WTC11 (cell line): ENCODE results near the gene GRWD1. TPM values are rescaled to one million over a fixed set of nuclear protein-coding genes. Genes with fewer than 3 reads are reported as not detected.

Experiments
- CBFB ChIP-seq: sonication (generic); formaldehyde crosslinking; IDR thresholded peaks from 2 replicates; pipeline ENCODE4 v1.8.1; 2022; ENCODE audit warnings: mild to moderate bottlenecking, low read depth, missing genetic modification reagents
- CDX4 ChIP-seq: fragments of 250-450 bp; sonication (Bioruptor Pico); IDR thresholded peaks from 2 replicates; pipeline ENCODE4 v1.9.0; 2021; ENCODE audit warnings: moderate library complexity, mild to moderate bottlenecking, inconsistent platforms, borderline replicate concordance
- ELF4 ChIP-seq: sonication (generic); formaldehyde crosslinking; IDR thresholded peaks from 2 replicates; pipeline ENCODE4 v1.8.1; 2022; ENCODE audit warnings: low read depth, mild to moderate bottlenecking, moderate library complexity, missing genetic modification reagents
- ETV6 ChIP-seq: sonication (generic); formaldehyde crosslinking; IDR thresholded peaks from 2 replicates; pipeline ENCODE4 v1.8.1; 2022; ENCODE audit warnings: mild to moderate bottlenecking, missing genetic modification reagents
- FOXK1 ChIP-seq: sonication (generic); formaldehyde crosslinking; IDR thresholded peaks from 2 replicates; pipeline ENCODE4 v1.8.0; 2022; ENCODE audit warnings: mild to moderate bottlenecking, moderate library complexity, missing genetic modification reagents
- FOXP1 ChIP-seq: sonication (generic); formaldehyde crosslinking; IDR thresholded peaks from 2 replicates; pipeline ENCODE4 v1.8.0; 2022; ENCODE audit warnings: missing genetic modification reagents, mild to moderate bottlenecking, moderate library complexity, borderline replicate concordance
- GRHL2 ChIP-seq: fragments of 250-450 bp; sonication (Bioruptor Pico); IDR thresholded peaks from 2 replicates; pipeline ENCODE4 v1.8.0; 2022; ENCODE audit warnings: mild to moderate bottlenecking, moderate library complexity; ENCODE audit not compliant: insufficient replicate concordance, severe bottlenecking
- HMGXB4 ChIP-seq: sonication (generic); formaldehyde crosslinking; IDR thresholded peaks from 2 replicates; pipeline ENCODE4 v1.8.1; 2023; ENCODE audit warnings: mild to moderate bottlenecking, moderate library complexity, missing genetic modification reagents
- IRF2 ChIP-seq: sonication (generic); formaldehyde crosslinking; IDR thresholded peaks from 2 replicates; pipeline ENCODE4 v1.8.0; 2022; ENCODE audit warnings: low read depth, missing genetic modification reagents, borderline replicate concordance
- MAX ChIP-seq: sonication (generic); formaldehyde crosslinking; IDR thresholded peaks from 2 replicates; pipeline ENCODE4 v1.8.0; 2022; ENCODE audit warnings: mild to moderate bottlenecking, missing genetic modification reagents
- NFATC4 ChIP-seq: fragments of 250-450 bp; sonication (Bioruptor Pico); IDR thresholded peaks from 2 replicates; pipeline ENCODE4 v1.9.0; 2021; ENCODE audit warnings: mild to moderate bottlenecking
- NR1H2 ChIP-seq: sonication (generic); formaldehyde crosslinking; IDR thresholded peaks from 2 replicates; pipeline ENCODE4 v1.9.0; 2021; ENCODE audit warnings: mild to moderate bottlenecking, moderate library complexity, missing genetic modification reagents
- PRDM15 ChIP-seq: sonication (generic); formaldehyde crosslinking; IDR thresholded peaks from 2 replicates; pipeline ENCODE4 v1.8.0; 2022; ENCODE audit warnings: missing genetic modification reagents
- SMAD3 ChIP-seq: sonication (generic); formaldehyde crosslinking; IDR thresholded peaks from 2 replicates; pipeline ENCODE4 v1.8.0; 2022; ENCODE audit warnings: missing genetic modification reagents, mild to moderate bottlenecking, borderline replicate concordance
- SOX15 ChIP-seq: fragments of 250-450 bp; sonication (Bioruptor Pico); IDR thresholded peaks from 2 replicates; pipeline ENCODE4 v1.9.0; 2021; ENCODE audit warnings: mild to moderate bottlenecking
- TEAD4 ChIP-seq: sonication (generic); formaldehyde crosslinking; IDR thresholded peaks from 2 replicates; pipeline ENCODE4 v1.8.0; 2022; ENCODE audit warnings: mild to moderate bottlenecking, missing genetic modification reagents
- USF1 ChIP-seq: sonication (generic); formaldehyde crosslinking; IDR thresholded peaks from 2 replicates; pipeline ENCODE4 v1.8.0; 2022; ENCODE audit warnings: mild to moderate bottlenecking, missing genetic modification reagents
- ZMAT4 ChIP-seq: fragments of 250-450 bp; sonication (Bioruptor Pico); IDR thresholded peaks from 2 replicates; pipeline ENCODE4 v1.9.0; 2021; ENCODE audit warnings: mild to moderate bottlenecking
- ZNF219 ChIP-seq: sonication (generic); formaldehyde crosslinking; IDR thresholded peaks from 2 replicates; pipeline ENCODE4 v1.8.0; 2023; ENCODE audit warnings: missing genetic modification reagents, mild to moderate bottlenecking, borderline replicate concordance
- ZNF263 ChIP-seq: sonication (generic); formaldehyde crosslinking; IDR thresholded peaks from 2 replicates; pipeline ENCODE4 v1.8.1; 2022; ENCODE audit warnings: low read depth, mild to moderate bottlenecking, moderate library complexity, missing genetic modification reagents
- ZNF423 ChIP-seq: fragments of 250-450 bp; sonication (Bioruptor Pico); IDR thresholded peaks from 2 replicates; pipeline ENCODE4 v2.1.2; 2022; ENCODE audit warnings: mild to moderate bottlenecking, moderate library complexity
- ZNF512 ChIP-seq: sonication (generic); formaldehyde crosslinking; IDR thresholded peaks from 2 replicates; pipeline ENCODE4 v1.8.1; 2022; ENCODE audit warnings: missing genetic modification reagents, borderline replicate concordance
- ZNF532 ChIP-seq: fragments of 250-450 bp; sonication (Bioruptor Pico); IDR thresholded peaks from 2 replicates; pipeline ENCODE4 v1.9.0; 2021; ENCODE audit warnings: mild to moderate bottlenecking, borderline replicate concordance
- total RNA-seq: library from RNA; stranded (reverse); gene quantifications from 3 replicates; pipeline ENCODE4 v1.2.3, GENCODE V29; 2021

The GRWD1 gene
- total RNA-seq, 1 experiment from 2014 or later, result 67.2 TPM

- TF ChIP-seq ZNF512 (CRISPR knock-in tag) (no peak), NR1H2 (CRISPR knock-in tag) (peak; percentile 68; the same call in 1 of the 2 replicates), CDX4 (CRISPR knock-in tag) (no peak), SOX15 (CRISPR knock-in tag) (no peak), FOXK1 (CRISPR knock-in tag) (peak; percentile 96), USF1 (peak; percentile 87), CBFB (CRISPR knock-in tag) (peak; percentile 91), ZNF263 (CRISPR knock-in tag) (no peak), HMGXB4 (CRISPR knock-in tag) (peak; percentile 58; the same call in 1 of the 2 replicates), IRF2 (peak; percentile 88; the same call in 1 of the 2 replicates), ELF4 (CRISPR knock-in tag) (no peak), TEAD4 (CRISPR knock-in tag) (peak; percentile 89; the same call in 1 of the 2 replicates), NFATC4 (CRISPR knock-in tag) (no peak), FOXP1 (CRISPR knock-in tag) (peak; percentile 100), PRDM15 (CRISPR knock-in tag) (peak; percentile 85), MAX (CRISPR knock-in tag) (peak; percentile 100), SMAD3 (CRISPR knock-in tag) (peak; percentile 99), ZMAT4 (CRISPR knock-in tag) (no peak), ZNF219 (peak; percentile 96; the same call in 1 of the 2 replicates), ZNF532 (CRISPR knock-in tag) (peak; percentile 69; the same call in 1 of the 2 replicates), ZNF423 (no peak), GRHL2 (no peak), ETV6 (peak; percentile 99)
Measured at GRCh38 chr19:48461982-48462655, 16.3 kb downstream of the GRWD1 start (continued).
